Heart left ventricle (tissue), 13 donors: ENCODE data around the gene KRT31.

Source experiments
- POLR2A ChIP-seq, 2 donors: fragments of 450-650 bp; IDR thresholded peaks; one replicate each; pipeline ENCODE4 v1.6.1; 2017; ENCODE audit warnings: antibody characterized with exemption in 2 of 2, mild to moderate bottlenecking in 2 of 2, moderate library complexity in 2 of 2
- TF ChIP-seq, protein P1 (sequence below), 12 donors: fragments of 200-600 bp; sonication (generic) in 4 of 12; IDR thresholded peaks; one replicate each; pipeline versions ENCODE4 v1.5.0 to v1.8.0; 2018 to 2022; ENCODE audit warnings: antibody characterized with exemption in 12 of 12, mild to moderate bottlenecking in 5 of 12
- donor health status: ischemic (EF 13 %, LVEDD 7.1; RV severe dilation, severe dysfunction).
- donor health status: DM: no; HTN: yes; CAD: no.
- donor health status: DM: no; HTN: no; CAD: no.
- donor health status: ischemic (EF 25% LVEDD 6.9; RV normal size, moderate dysfunction).
- donor health status: ischemic (EF 25% LVEDD 5.7; RV mildly dilated, moderate dysfunction).
- donor health status: ischemic (EF 35%, LVEDD 5.7; RV mildly dilated, moderate dysfunction).
- donor health status: nonischemic (EF 11% LVEDD 7.7; RV severe dilation, severe dysfunction).
- donor health status: DM: yes; HTN: yes; CAD: no.
- donor health status: PGD.
- donor health status: ischemic (EF 29% LVEDD 5.4; RV normal size, mild dysfunction).
- donor health status: nonischemic (EF 23%, LVEDD 6.1; RV moderate dilation, normal function).

DNA sequence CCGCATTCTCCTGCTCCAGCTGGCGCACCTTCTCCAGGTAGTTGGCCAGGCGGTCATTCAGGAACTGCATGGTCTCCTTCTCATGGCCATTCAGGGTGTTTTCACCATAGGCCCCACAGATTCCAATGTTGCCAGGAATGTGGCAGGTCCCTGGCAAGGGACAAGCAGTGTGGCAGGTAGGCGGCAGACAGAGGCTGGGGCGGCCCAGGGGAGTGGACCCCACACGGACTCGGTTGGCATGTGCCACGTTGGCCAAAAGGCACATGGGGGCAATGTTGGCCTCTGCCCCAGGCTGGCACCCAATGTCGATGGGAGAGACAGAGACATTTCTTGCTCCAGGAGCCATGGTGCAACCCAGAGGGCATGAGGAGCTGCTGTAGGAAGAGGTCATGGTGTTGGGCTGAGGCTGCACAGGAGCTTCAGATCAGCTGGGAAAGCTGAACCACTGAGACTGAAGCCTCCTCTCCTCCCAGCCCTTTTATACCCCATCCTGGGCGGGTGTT is 43.2 kb upstream of the KRT31 start, which contains the start of gene KRT38:
- TF ChIP-seq, protein P1, sequence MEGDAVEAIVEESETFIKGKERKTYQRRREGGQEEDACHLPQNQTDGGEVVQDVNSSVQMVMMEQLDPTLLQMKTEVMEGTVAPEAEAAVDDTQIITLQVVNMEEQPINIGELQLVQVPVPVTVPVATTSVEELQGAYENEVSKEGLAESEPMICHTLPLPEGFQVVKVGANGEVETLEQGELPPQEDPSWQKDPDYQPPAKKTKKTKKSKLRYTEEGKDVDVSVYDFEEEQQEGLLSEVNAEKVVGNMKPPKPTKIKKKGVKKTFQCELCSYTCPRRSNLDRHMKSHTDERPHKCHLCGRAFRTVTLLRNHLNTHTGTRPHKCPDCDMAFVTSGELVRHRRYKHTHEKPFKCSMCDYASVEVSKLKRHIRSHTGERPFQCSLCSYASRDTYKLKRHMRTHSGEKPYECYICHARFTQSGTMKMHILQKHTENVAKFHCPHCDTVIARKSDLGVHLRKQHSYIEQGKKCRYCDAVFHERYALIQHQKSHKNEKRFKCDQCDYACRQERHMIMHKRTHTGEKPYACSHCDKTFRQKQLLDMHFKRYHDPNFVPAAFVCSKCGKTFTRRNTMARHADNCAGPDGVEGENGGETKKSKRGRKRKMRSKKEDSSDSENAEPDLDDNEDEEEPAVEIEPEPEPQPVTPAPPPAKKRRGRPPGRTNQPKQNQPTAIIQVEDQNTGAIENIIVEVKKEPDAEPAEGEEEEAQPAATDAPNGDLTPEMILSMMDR (IDR thresholded peaks at IDR 0.05): no peak
- TF ChIP-seq POLR2A (IDR thresholded peaks at IDR 0.05): no peak
